ENCODE results near the gene IRF8.

DNA sequence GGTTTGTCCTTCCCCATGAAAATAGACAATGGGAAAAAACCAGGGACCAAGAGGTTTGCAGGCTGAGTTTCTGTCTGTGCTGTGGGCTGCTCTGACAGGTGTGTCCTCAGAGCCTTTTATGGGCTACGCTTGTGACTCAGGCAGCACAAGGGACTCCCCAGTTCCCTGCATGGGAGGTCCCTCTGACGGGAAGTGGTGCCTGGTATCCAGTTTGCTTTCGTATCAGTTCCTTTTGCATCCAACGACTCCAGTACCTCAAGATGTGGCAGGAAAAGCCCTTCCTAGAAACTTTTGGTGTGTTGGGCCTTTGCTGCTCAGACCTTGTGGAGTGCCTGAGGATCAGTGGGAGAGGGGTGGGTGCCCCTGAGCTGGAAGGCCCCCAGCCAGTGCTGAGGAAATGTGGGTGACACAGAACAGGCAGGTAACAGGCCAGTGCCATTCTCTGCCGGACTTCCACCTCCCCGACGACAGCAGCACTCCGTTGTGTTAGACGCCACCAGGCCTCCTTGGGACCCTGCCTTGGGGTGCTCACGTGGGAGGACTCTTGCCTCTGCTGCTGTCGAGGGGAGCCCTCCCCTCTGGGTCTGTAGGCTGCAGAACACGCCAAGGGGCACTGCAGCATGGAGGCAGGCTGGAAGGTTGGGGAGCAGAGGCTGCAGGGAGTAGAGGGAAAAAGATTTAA lies 38.4 kb upstream of the IRF8 start:
- TF ChIP-seq, protein P1, sequence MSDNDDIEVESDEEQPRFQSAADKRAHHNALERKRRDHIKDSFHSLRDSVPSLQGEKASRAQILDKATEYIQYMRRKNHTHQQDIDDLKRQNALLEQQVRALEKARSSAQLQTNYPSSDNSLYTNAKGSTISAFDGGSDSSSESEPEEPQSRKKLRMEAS (IDR thresholded peaks at IDR 0.05; ENCODE audit: low read depth, low read length) = no peak
- TF ChIP-seq, protein P2, sequence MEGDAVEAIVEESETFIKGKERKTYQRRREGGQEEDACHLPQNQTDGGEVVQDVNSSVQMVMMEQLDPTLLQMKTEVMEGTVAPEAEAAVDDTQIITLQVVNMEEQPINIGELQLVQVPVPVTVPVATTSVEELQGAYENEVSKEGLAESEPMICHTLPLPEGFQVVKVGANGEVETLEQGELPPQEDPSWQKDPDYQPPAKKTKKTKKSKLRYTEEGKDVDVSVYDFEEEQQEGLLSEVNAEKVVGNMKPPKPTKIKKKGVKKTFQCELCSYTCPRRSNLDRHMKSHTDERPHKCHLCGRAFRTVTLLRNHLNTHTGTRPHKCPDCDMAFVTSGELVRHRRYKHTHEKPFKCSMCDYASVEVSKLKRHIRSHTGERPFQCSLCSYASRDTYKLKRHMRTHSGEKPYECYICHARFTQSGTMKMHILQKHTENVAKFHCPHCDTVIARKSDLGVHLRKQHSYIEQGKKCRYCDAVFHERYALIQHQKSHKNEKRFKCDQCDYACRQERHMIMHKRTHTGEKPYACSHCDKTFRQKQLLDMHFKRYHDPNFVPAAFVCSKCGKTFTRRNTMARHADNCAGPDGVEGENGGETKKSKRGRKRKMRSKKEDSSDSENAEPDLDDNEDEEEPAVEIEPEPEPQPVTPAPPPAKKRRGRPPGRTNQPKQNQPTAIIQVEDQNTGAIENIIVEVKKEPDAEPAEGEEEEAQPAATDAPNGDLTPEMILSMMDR (IDR thresholded peaks at IDR 0.05; ENCODE audit: low read depth, low read length) = no peak
- TF ChIP-seq POLR2A (IDR thresholded peaks at IDR 0.05; ENCODE audit: extremely low read depth, insufficient read length) (no peak), MYC (IDR thresholded peaks at IDR 0.05; ENCODE audit: low read depth, low read length) (no peak)
